Measurements from ENCODE around the gene ITGA1. TPM values are rescaled to one million over a fixed set of nuclear protein-coding genes. Genes with fewer than 3 reads are reported as not detected.
"Not testable (repeated sequence)": the region's sequence is repeated elsewhere in the genome, so short reads cannot be mapped to it uniquely, and the experiment has no call there.

The ITGA1 gene
- total and polyA plus RNA-seq, 4 donors, result 24.2 to 187 (median 48.5) TPM

- H3K4me1 ChIP-seq (ENCODE audit: control insufficient read depth in 4 of 4, insufficient read depth in 4 of 4, low read length in 3 of 4), result no peaks in the 10 kb centered on the region
- H3K27ac ChIP-seq (ENCODE audit: low read depth in 1 of 2, low read length in 2 of 2), result peak overlapping the region in 1 of 2 donors; percentile 70
- H3K36me3 ChIP-seq (ENCODE audit: control insufficient read depth in 4 of 4, insufficient read depth in 3 of 4, low read depth in 1 of 4, low read length in 3 of 4), result no peaks in the 10 kb centered on the region
- no peak overlapping the region for H3K9ac ChIP-seq (ENCODE audit: low read depth in 1 of 2, low read length in 2 of 2)
- no peaks in the 10 kb centered on the region for H3K27me3 ChIP-seq (ENCODE audit: control insufficient read depth in 4 of 4, insufficient read depth in 4 of 4, low read length in 3 of 4)
- no peak overlapping the region for H3K4me3 ChIP-seq (ENCODE audit: low read depth in 1 of 3, low read length in 3 of 3)
- 77% methylated on average over 1 of the region's 1 CpG for WGBS
- TF ChIP-seq ATF3 (IDR thresholded peaks at IDR 0.05) (no peak), NR2F2 (IDR thresholded peaks at IDR 0.05) (peak; percentile 83), HNF4G (IDR thresholded peaks at IDR 0.05) (no peak), GABPA (IDR thresholded peaks at IDR 0.05 in 1 of 2, conservative IDR thresholded peaks at IDR 0.05 in 1 of 2) (no peak), MAX (IDR thresholded peaks at IDR 0.05) (peak; percentile 23), HNF4A (conservative IDR thresholded peaks at IDR 0.05) (no peak), FOXA2 (IDR thresholded peaks at IDR 0.05) (no peak), TAF1 (conservative IDR thresholded peaks at IDR 0.05) (no peak), SP1 (IDR thresholded peaks at IDR 0.05) (no peak), FOXA1 (IDR thresholded peaks at IDR 0.05) (no peak), RAD21 (IDR thresholded peaks at IDR 0.05) (peak in 1 of 2 donors; percentile 35), ZBTB33 (IDR thresholded peaks at IDR 0.05) (no peak), JUND (IDR thresholded peaks at IDR 0.05) (no peak), RXRA (IDR thresholded peaks at IDR 0.05) (peak in 1 of 2 donors; percentile 37), CTCF (IDR thresholded peaks at IDR 0.05; ENCODE audit: low read depth, low read length, missing input control) (no peak), YY1 (IDR thresholded peaks at IDR 0.05) (no peak), EGR1 (IDR thresholded peaks at IDR 0.05; ENCODE audit: low read depth in 2 of 2) (no peak), REST (IDR thresholded peaks at IDR 0.05) (no peak)
- no peak for DNase-seq (ENCODE audit: low spot score)
- no peaks in the 10 kb centered on the region for H3K9me3 ChIP-seq (ENCODE audit: control insufficient read depth in 4 of 4, low read length in 3 of 4)
Observed at GRCh38 chr5:52743970-52744369, 43.7 kb upstream of the ITGA1 start.

- H3K9me3 ChIP-seq (ENCODE audit: control insufficient read depth in 4 of 4, low read length in 3 of 4); H3K36me3 ChIP-seq (ENCODE audit: control insufficient read depth in 4 of 4, insufficient read depth in 3 of 4, low read depth in 1 of 4, low read length in 3 of 4); H3K4me3 ChIP-seq (ENCODE audit: low read depth in 1 of 3, low read length in 3 of 3); H3K4me1 ChIP-seq (ENCODE audit: control insufficient read depth in 4 of 4, insufficient read depth in 4 of 4, low read length in 3 of 4); H3K27ac ChIP-seq (ENCODE audit: low read depth in 1 of 2, low read length in 2 of 2); H3K9ac ChIP-seq (ENCODE audit: low read depth in 1 of 2, low read length in 2 of 2); DNase-seq (ENCODE audit: low spot score); H3K27me3 ChIP-seq (ENCODE audit: control insufficient read depth in 4 of 4, insufficient read depth in 4 of 4, low read length in 3 of 4): not testable (repeated sequence)
- WGBS, result 94% methylated on average over 2 of the region's 2 CpGs
Observed at GRCh38 chr5:52744867-52745458, 42.8 kb upstream of the ITGA1 start.

Measured in liver (tissue), 9 donors.